GM13976 (cell line): Measurements from ENCODE around the gene COL4A2.

Experiments
- DNase-seq: peaks from one replicate; pipeline ENCODE4 v3.0.0; 2012; ENCODE audit warnings: low spot score
- in situ Hi-C: fragments of 300-500 bp; cut with MboI; formaldehyde crosslinking; loops from one replicate; pipeline ENCODE4 v1.12.0; 2022; ENCODE audit warnings: low sequenced_read_pairs, mixed read lengths, inconsistent platforms; ENCODE audit not compliant: unreplicated experiment
- TF ChIP-seq, protein P1 (sequence below): IDR thresholded peaks from 2 replicates; pipeline ENCODE4 v1.5.1; 2012; ENCODE audit warnings: borderline replicate concordance, mild to moderate bottlenecking; ENCODE audit not compliant: insufficient read depth; ENCODE audit errors: extremely low read depth, missing control alignments, control extremely low read depth

The COL4A2 gene

DNA sequence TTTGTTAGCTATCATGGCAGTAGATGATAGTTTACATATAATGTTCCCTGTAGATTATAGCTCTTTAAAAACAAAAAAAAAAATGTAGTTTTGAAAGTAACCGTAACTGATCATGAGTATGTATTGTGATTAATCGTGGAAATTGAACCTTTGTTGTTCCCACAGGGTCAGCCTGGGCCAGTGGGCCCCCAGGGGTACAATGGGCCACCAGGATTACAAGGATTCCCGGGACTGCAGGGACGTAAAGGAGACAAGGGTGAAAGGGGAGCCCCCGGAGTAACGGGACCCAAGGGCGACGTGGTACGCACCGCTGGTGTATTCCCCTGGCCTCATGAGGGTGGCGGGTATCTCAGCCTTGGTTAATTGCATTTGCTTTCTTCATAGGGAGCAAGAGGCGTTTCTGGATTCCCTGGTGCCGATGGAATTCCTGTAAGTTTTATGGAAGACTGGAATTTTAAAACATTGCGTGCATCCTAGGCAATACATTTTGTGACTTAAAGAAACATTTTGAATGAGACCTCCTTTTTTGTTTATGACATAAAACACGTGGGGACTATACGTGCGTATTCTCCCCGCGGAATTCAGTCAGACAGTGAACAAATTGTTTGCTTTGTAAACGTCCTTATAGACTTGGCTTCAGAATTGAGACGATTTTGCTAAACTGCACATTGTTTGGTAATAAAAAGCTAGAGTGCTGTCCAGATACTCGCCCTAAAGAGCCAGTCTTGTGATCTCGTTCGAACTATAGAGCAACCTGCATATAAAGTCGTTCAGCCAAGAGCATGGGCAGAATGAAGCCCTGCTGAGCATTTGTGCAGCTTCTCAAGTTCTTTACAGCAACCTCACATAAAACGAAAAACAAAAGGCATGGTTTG lies 117.7 kb downstream of the COL4A2 start:
- no peak for DNase-seq
- in situ Hi-C loops: no loop called here
- TF ChIP-seq, protein P1, sequence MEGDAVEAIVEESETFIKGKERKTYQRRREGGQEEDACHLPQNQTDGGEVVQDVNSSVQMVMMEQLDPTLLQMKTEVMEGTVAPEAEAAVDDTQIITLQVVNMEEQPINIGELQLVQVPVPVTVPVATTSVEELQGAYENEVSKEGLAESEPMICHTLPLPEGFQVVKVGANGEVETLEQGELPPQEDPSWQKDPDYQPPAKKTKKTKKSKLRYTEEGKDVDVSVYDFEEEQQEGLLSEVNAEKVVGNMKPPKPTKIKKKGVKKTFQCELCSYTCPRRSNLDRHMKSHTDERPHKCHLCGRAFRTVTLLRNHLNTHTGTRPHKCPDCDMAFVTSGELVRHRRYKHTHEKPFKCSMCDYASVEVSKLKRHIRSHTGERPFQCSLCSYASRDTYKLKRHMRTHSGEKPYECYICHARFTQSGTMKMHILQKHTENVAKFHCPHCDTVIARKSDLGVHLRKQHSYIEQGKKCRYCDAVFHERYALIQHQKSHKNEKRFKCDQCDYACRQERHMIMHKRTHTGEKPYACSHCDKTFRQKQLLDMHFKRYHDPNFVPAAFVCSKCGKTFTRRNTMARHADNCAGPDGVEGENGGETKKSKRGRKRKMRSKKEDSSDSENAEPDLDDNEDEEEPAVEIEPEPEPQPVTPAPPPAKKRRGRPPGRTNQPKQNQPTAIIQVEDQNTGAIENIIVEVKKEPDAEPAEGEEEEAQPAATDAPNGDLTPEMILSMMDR: no peak

DNA sequence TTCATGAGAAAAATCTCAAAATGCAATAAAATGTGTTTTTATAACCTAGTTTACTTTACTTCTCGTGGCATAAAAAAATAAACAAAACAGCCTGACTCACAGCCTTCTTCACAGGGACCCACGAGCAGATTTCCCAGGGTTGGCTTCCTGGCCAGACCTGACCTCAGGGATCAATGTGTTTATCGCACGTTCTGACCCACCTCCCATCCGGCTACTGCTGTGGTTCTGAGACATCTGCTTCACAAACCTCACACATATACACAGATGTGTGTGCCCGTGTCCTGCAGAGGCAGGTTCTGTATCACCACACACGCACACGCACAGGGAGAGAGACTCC lies 118.3 kb downstream of the COL4A2 start:
- in situ Hi-C loops: no loop called here
- no peak for DNase-seq
- TF ChIP-seq, protein P1: no peak

DNA sequence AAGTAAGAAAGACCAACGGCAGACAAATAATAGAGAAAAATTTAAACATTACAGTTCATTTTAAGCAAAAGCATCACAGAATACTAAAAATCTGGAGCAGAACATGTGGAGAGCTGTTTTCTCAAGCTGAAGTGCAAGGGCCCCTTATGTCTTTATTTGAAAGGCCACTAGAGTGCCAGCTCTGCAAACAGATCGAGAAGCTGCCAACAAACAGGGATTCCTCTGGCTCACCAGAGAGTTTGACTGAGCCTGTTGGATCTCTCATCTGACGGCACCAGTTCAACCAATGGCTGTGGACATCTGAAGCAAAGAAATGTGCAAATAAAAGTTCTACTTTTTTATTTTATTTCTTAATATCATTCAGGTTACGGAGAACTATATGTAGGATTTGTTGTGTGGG lies 119.7 kb downstream of the COL4A2 start:
- in situ Hi-C loops: no loop called here
- DNase-seq: no peak

DNA sequence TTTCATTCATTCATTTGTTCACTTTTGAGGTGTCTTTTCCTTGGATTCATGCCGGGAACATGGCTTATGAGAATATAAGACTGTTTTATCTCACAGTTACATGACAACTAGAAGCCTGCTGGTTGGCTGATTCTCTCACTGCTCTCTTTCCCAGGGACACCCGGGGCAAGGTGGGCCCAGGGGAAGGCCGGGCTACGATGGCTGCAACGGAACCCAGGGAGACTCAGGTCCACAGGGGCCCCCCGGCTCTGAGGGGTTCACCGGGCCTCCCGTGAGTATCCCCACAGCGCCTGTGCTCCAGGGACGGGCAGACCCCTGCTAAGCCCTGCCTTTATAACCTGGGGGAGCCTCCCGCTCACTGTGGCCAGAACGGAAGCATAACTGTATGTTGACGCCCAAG lies 121.2 kb downstream of the COL4A2 start:
- TF ChIP-seq, protein P1: no peak
- in situ Hi-C loops: no loop called here
- no peak for DNase-seq

More for the DNA sequence above, 119.7 kb downstream of the COL4A2 start:
- TF ChIP-seq, protein P1: no peak

DNA sequence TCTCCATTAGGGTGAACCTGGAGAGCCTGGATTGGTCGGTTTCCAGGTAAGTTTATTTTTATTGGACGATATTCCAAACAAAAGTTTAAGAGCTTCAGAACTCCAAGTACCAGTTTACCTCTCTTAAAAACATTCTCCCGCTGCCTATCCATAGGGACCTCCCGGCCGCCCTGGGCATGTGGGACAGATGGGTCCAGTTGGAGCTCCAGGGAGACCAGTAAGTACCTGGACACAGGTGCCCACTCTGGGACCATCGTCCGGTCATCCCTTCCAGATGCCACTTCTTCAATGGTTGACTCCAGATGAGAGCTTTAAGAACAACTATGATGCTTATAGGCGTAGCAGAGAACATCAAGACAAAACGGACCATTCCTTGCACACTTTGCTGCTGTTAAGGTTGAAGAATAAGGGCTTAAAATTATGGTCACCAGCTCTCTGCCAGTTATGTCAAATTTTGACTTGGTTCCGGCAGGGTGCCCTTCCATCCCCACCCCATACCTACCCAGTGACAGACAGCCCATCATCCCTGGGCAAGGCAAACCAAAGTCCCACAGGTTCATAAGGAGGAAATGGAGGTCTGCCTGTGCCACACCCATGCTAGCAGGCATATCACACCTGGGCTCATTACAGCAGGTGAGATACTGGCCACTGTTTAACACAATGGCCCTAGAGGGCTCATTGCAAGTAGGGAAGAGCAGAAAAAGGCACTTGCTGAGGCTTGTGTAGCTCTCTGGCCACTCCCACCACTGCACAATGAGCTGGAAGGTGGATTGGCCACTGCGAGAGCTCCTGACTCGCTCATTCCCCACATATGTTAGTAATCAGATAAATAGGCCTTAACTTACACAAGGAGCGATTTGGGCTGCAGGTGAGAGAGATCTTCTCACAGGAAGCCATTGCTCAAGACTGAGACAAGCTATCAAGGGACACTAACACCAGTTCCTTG lies 123.6 kb downstream of the COL4A2 start:
- no peak for DNase-seq
- in situ Hi-C loops: no loop called here
- TF ChIP-seq, protein P1: no peak

DNA sequence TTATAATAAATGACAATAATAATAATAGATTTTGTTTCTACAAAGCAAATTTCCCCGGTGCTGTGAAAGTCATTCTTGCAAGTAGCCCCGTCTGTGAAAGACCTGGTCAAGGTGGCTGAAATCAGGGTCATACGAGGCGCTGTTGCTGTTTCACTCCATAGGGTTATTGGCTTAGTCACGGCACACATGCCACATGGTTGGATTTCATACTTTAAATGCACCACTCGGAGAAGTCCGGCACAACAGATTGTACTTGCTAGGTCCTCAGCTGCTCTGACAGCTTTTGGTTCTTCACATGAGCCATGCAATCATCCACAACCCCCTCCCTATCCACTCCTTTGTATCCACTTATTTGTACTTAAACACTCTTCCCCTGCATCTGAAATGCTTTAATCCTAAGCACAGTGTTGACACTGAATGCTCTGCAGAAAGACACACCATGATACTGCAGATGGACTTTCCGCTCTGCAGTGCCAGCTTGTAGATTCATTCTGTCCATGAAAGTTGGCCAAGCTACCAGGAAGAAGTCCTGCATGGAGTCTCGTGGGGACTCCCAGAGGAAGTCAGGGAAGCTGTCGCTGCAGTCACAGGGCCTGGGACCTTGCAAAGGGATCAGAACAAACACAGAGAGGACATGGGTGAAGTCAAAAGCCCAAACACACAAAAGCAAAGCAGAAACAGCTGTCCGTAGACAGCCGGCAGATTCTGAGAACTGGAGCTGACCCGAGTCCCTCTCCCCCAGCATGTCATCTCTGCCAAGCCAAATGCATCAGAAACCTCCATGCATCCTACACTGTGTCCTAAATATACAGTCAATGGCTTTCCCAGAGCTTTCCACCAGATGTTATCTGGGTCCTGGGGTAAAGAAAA lies 124.6 kb downstream of the COL4A2 start:
- DNase-seq: no peak
- TF ChIP-seq, protein P1: no peak
- in situ Hi-C loops: no loop called here
